Astrocyte of the hippocampus (primary cell): ENCODE measurements around the gene AARS2.

Experiments
- DNase-seq: peaks from one replicate; pipeline ENCODE4 v3.0.0; 2011; ENCODE audit warnings: low read depth, low spot score

AARS2 gene

DNA sequence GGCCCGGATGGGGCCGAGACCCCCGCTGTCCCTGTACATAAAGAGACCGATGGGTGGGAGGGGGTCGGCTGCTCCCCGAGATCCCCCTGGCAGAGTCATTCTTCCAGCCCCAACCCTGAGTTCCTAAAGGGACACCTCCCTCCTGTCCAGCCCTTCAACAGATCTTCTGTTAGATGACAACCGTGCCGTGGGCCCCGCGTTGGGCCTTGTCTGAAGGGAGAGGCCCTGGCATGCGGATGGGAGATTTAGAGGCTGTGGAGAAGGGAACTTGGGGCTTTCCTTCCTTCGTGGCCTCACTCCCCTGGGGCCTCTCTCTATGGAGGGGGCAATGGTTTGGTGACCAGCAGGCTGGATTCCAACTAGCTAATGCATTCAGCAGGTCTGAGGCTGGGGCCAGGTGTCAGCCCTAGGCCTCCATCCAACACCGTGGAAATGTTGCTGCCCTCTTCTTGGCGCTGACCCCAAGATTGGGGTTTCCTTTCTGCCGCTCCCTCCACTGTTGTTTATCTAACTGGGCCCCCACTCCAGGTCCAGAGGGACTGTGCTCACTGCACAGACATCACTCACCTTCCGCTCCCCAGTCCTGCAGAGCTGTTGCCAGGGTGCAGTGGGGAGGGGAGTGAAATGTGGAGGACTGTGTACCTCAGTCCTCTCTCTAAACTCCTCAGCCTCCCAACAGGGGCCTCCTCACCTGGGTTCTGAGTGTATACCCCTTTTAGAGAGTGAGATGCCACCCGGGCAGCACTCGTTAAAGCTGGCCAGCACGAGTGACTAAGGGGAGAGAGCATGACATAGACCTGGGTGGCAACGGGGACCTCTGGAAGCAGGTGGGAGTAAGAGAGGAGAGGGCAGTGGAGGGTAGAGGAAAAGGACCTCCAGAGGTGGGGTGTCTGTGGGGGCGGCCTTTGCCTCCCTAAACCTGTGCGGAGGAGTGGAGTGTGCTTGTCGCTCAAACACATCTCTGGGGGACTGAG lies 36.2 kb downstream of the AARS2 start:
- no peak for DNase-seq

DNA sequence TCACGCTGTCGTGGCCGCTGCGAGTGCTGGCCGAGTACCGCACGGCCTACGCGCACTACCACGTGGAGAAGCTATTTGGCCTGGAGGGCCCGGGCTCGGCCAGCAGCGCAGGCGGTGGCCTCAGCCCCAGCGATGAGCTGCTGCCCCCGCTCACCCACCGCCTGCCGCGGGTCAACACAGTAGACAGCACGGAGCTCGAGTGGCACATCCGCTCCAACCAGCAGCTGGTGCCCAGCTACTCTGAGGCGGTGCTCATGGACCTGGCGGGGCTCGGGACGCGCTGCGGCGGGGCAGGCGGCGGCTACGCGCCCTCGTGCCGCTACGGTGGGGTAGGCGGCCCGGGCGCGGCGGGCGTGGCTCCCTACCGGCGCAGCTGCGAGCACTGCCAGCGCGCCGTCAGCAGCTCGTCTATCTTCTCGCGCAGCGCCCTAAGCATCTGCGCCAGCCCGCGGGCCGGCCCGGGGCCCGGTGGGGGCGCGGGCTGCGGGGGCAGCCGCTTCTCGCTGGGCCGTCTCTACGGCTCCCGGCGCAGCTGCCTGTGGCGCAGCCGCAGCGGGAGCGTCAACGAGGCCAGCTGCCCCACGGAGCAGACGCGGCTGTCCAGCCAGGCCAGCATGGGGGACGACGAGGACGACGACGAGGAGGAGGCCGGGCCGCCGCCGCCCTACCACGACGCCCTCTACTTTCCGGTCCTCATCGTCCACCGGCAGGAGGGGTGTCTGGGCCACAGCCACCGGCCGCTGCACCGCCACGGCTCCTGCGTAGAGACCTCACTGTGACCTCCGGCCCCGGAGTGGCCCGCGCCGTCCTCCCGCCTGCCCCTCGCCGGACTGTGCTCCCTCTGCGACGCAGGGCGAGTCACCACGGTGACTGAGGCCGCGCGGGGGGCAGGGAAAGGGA lies 37.1 kb downstream of the AARS2 start:
- DNase-seq: peak; percentile 9

GRCh38 chr6:44275271-44275748 lies 37.8 kb downstream of the AARS2 start:
- no peak for DNase-seq

DNA sequence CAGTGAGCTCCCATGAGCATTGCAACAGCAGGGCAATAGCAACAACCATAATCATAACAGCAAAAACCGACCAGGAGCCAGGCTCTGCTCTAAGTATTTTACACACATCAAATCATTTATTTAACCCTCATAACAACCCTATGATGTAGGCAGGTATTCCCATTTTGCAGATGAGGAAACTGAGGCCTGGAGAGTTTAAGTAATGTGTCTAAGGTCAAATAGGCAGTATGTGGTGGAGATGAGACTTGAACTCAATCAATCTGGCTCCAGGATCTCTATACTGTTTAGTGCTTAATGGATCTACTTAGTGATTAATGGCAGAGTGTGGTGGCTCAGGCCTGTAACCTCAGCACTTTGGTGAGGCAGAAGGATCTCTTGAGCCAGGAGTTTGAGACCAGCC lies 39.5 kb downstream of the AARS2 start:
- no peak for DNase-seq

DNA sequence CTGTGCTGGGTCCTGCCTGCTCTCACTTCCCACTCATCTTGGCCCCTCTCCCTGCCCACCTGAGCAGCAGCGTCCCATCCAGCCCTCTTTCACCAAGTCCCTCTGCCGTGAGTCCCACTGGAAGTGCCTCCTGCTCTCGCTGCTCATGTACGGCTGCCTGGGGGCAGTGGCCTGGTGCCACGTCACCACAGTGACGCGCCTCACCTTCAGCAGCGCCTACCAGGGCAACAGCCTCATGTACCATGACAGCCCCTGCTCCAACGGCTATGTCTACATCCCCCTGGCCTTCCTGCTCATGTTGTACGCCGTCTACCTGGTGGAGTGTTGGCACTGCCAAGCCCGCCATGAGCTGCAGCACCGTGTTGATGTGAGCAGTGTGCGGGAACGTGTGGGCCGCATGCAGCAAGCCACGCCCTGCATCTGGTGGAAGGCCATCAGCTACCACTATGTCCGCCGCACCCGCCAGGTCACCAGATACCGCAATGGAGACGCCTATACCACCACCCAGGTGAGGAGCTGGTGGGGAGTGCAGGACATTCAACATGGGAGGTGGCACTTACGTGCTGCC lies 40.1 kb downstream of the AARS2 start:
- no peak for DNase-seq

- DNase-seq: no peak
These were observed 40.6 kb downstream of the AARS2 start for GRCh38 chr6:44272529-44272928.

- no peak for DNase-seq
These were observed 41.2 kb downstream of the AARS2 start for GRCh38 chr6:44271914-44272313.

DNA sequence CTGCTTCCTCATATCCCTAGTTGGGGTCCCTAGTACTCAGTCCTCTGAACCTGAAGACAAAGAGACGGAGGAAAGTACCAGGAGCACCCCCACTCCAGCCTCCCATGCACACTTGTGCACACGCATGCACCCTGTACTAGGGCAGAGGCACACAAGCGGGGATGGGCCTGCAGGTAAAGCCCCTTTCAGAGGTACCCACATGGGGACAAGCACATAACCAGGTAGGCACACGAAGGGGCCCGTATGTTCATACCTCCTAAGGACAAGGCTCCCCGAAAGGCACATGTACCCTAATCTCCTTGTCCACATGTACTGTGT lies 41.8 kb downstream of the AARS2 start:
- DNase-seq: no peak

- DNase-seq: peak; percentile 35
These were observed 42.4 kb downstream of the AARS2 start for GRCh38 chr6:44270526-44271405.

DNA sequence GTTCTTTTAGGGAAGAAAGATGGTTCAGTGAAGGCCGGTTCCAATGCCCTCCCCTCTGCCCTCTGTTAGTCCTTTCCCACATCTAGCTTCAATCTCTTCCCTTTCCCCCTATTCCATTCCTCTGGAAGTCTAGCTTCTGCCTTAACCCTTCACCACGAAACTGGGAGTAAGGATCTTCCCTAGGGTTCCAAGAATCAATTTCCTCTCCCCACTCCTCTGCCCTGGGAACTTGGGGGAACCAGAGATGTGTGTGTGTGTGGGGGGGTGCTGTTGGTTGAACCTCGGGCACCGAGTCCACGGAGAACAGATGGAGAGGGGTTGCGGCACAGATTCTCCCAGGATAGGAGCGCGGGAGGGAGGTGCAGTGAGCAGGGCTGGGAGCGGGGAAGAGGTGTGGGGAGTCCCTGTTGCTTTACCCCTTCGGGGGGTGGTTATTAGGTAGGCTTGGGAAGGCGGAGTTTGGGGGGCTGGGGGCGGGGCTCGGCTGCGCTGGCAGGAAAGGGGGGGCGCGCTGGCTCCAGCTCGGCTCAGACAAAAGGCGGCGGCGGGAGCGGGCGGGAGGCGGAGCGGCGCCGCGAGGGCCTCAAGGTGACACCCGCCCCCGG lies 43.1 kb downstream of the AARS2 start, which contains the start of gene TMEM151B:
Gene TMEM151B (plus strand): TSS at position 530 of the 605 bp plus-strand sequence. CDS start 293 bp downstream, outside the sequence.
- no peak for DNase-seq

DNA sequence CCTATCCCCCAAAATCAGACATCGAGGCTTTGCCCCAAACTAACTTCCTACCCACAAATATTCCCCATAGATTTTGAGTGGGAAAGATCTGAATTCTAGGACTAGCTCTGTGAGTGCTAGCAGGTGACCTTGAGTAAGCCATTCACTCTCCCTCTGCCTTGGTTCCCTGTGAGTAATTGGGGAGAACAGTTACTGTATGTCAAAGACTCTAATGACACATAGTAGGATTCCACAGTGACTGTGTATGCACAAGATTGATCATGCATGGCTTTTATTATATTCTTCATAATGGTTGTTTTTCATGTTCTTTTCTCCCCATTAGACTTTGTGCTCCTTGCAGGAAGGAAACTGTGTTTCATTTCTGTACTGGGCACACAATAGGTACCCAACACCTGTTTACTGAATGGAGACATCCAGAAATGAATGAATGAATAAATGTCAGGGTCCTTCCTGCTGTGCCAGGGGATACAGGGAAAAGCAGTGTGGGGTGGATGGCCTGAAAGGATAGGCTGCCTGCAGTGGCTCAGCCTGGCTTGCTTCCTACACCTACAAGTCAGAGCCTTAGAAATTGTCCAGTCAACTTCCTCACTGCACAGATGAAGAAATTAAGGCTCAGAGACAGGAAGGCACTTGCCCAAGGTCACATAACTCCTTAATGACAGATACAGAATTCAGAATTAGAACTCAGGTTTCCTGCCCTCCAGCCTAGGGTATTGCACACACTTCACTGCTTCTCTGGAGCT lies 43.8 kb downstream of the AARS2 start:
- no peak for DNase-seq

GRCh38 chr6:44268095-44268628 lies 45.0 kb downstream of the AARS2 start:
- DNase-seq: peak; percentile 70

DNA sequence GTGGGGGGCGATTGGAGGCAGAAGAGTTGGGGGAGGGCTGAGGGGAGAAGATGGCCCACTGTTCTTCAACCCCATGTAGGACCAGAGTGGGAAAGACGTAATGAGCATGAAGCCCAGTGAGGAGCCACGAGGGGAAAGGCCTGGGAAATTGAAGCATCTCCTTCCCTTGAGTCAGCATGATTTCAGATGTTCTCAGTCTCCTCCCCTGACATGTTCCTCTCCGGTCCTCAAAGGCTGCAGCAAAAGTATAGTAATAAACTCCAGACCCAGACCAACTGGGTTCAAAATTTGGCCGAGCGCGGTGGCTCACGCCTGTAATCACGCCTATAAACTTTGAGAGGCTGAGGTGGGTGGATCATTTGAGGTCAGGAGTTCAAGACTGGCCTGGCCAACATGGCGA lies 45.9 kb downstream of the AARS2 start:
- no peak for DNase-seq

- no peak for DNase-seq
These were observed 46.8 kb downstream of the AARS2 start for GRCh38 chr6:44266347-44266746.

DNA sequence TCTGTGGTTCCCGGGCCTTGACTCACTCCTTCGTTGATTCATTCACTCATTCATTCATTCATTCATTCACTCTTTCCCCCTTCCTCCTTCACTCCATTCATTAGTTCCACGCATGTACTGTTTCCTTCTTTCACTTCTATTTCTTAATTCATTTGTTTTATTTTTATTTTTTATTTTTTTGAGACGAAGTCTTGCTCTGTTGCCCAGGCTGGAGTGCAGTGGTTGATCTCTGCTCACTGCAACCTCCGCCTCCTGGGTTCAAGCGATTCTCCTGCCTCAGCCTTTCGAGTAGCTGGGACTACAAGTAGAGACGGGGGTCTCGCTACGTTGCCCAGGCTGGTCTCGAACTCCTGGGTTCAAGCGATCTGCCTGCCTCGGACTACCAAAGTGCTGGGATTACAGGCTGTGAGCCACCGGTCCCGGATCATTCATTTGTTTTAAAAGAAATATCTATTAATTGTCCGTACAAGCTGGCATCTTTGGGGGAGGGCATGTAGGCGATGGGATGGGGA lies 47.4 kb downstream of the AARS2 start:
- no peak for DNase-seq

DNA sequence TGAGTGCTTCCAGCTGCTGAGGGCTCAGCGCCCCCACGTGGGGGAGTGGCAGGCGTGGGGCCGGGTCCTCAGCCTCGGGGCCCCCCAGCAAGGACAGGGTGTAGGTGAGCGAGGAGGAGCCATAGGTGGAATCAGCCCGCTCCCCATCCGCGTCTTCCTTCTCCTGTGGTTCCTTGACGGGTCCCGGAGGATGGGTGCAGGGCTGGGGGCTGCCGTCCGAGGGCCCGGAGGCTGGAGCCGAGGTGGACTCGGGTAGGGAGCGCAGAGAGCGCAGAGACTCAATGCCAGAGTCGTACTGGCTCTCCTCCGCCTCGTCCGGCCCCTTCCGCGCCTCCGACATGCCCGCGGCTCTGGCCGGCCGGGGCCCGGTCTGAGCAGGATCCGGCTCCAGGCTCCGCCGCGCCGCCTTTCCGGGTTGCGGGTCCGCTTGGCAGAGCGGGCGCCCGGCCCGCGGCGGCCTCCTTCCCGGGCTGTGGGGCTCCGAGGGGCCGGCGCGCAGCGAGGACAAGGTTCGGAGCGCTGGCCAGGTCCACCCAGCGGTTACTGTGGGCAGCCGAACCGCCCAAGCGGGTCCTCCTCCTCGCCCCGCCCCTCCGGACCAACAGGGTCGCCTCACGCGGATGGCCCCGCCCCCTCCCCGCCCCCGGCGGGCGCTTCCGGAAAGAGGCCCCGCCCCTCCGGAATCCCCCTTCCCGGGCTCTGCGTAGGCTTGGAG lies 48.0 kb downstream of the AARS2 start, which contains the start of gene NFKBIE:
Gene NFKBIE (minus strand): TSS at position 545 of the 715 bp plus-strand sequence. CDS start 205 bp downstream, at position 340.
- peak; percentile 97 for DNase-seq

- no peak for DNase-seq
These were observed 48.8 kb downstream of the AARS2 start for GRCh38 chr6:44264154-44265006.
